ENCODE measurements around the gene CENPQ. TPM values are rescaled to one million over a fixed set of nuclear protein-coding genes. Genes with fewer than 3 reads are reported as not detected.
"Not testable (repeated sequence)": the region's sequence is repeated elsewhere in the genome, so short reads cannot be mapped to it uniquely, and the experiment has no call there.

CENPQ gene
- total and polyA plus RNA-seq, 2 donors = 6.8 to 15.9 TPM

- no peak for DNase-seq (ENCODE audit: extremely low spot score)
- WGBS = 96% methylated on average over 9 of the region's 9 CpGs
- Histone ChIP-seq H3K27ac (ENCODE audit: low read depth) (no peak overlapping the region), H3K4me3 (ENCODE audit: low read depth, low read length) (no peak overlapping the region), H3K36me3 (ENCODE audit: insufficient read depth) (peaks cover 2% of the 10 kb centered on the region), H3K4me1 (ENCODE audit: insufficient read depth) (no peaks in the 10 kb centered on the region)
Observed at GRCh38 chr6:49468042-49468441, 4.9 kb downstream of the CENPQ start.

DNA sequence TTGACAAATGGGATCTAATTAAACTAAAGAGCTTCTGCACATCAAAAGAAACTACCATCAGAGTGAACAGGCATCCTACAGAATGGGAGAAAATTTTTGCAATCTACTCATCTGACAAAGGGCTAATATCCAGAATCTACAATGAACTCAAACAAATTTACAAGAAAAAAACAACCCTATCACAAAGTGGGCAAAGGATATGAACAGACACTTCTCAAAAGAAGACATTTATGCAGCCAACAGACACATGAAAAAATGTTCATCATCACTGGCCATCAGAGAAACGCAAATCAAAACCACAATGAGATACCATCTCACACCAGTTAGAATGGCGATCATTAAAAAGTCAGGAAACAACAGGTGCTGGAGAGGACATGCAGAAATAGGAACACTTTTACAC lies 13.4 kb downstream of the CENPQ start:
- H3K4me3 ChIP-seq (ENCODE audit: low read depth, low read length); H3K27ac ChIP-seq (ENCODE audit: low read depth); DNase-seq (ENCODE audit: extremely low spot score); H3K36me3 ChIP-seq (ENCODE audit: insufficient read depth); H3K4me1 ChIP-seq (ENCODE audit: insufficient read depth): not testable (repeated sequence)
- WGBS = 88% methylated on average over 2 of the region's 2 CpGs

GRCh38 chr6:49479308-49479970 lies 16.3 kb downstream of the CENPQ start:
- WGBS = 76% methylated on average over 3 of the region's 3 CpGs
- H3K27ac ChIP-seq (ENCODE audit: low read depth) = no peak overlapping the region

GRCh38 chr6:49481846-49482245 lies 18.7 kb downstream of the CENPQ start:
- H3K4me1 ChIP-seq (ENCODE audit: insufficient read depth); H3K4me3 ChIP-seq (ENCODE audit: low read depth, low read length); H3K27ac ChIP-seq (ENCODE audit: low read depth); H3K36me3 ChIP-seq (ENCODE audit: insufficient read depth); DNase-seq (ENCODE audit: extremely low spot score): not testable (repeated sequence)
- 99% methylated on average over 22 of the region's 22 CpGs for WGBS

More at GRCh38 chr6:49479308-49479970, 16.3 kb downstream of the CENPQ start:
- H3K4me1 ChIP-seq (ENCODE audit: insufficient read depth) = no peaks in the 10 kb centered on the region
- no peak overlapping the region for H3K4me3 ChIP-seq (ENCODE audit: low read depth, low read length)
- H3K36me3 ChIP-seq (ENCODE audit: insufficient read depth) = peaks cover 3% of the 10 kb centered on the region
- DNase-seq (ENCODE audit: extremely low spot score) = no peak

GRCh38 chr6:49483380-49483779 lies 20.2 kb downstream of the CENPQ start:
- H3K4me3 ChIP-seq (ENCODE audit: low read depth, low read length); H3K36me3 ChIP-seq (ENCODE audit: insufficient read depth); H3K27ac ChIP-seq (ENCODE audit: low read depth); H3K4me1 ChIP-seq (ENCODE audit: insufficient read depth); DNase-seq (ENCODE audit: extremely low spot score): not testable (repeated sequence)
- 91% methylated on average over 14 of the region's 14 CpGs for WGBS

- no peak overlapping the region for H3K27ac ChIP-seq (ENCODE audit: low read depth)
- DNase-seq (ENCODE audit: extremely low spot score) = no peak
- no peak overlapping the region for H3K4me3 ChIP-seq (ENCODE audit: low read depth, low read length)
- WGBS = 96% methylated on average over 4 of the region's 4 CpGs
- H3K4me1 ChIP-seq (ENCODE audit: insufficient read depth) = no peaks in the 10 kb centered on the region
- peaks cover 5% of the 10 kb centered on the region for H3K36me3 ChIP-seq (ENCODE audit: insufficient read depth)
Observed at GRCh38 chr6:49490633-49491032, 27.5 kb downstream of the CENPQ start.

GRCh38 chr6:49497304-49497703 lies 34.1 kb downstream of the CENPQ start:
- no peak overlapping the region for H3K27ac ChIP-seq (ENCODE audit: low read depth)
- H3K4me3 ChIP-seq (ENCODE audit: low read depth, low read length) = no peak overlapping the region
- WGBS = 50% methylated on average over 3 of the region's 3 CpGs
- no peaks in the 10 kb centered on the region for H3K36me3 ChIP-seq (ENCODE audit: insufficient read depth)
- no peaks in the 10 kb centered on the region for H3K4me1 ChIP-seq (ENCODE audit: insufficient read depth)
- DNase-seq (ENCODE audit: extremely low spot score) = no peak

DNA sequence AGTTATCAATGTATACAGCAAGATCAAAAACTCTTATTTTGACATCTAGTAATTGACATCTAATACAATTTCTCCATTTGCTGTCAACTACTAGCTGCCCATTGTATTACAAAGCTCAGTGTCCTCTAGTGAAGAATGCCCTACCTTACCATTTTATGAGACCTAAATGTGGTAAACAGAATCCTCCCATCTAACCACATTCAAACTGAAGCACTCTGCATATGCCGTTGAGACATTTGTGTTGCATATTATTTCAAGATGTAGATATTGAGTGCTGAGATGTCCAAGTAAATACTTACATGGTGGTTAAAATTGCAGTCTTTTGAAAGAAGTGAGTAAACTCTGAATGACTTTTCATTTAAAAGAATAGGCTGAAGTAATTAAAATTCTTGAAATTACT lies 36.0 kb downstream of the CENPQ start:
- no peaks in the 10 kb centered on the region for H3K4me1 ChIP-seq (ENCODE audit: insufficient read depth)
- no peaks in the 10 kb centered on the region for H3K36me3 ChIP-seq (ENCODE audit: insufficient read depth)
- 71% methylated on average over 1 of the region's 1 CpG for WGBS
- no peak overlapping the region for H3K27ac ChIP-seq (ENCODE audit: low read depth)
- DNase-seq (ENCODE audit: extremely low spot score) = no peak
- H3K4me3 ChIP-seq (ENCODE audit: low read depth, low read length) = no peak overlapping the region

DNA sequence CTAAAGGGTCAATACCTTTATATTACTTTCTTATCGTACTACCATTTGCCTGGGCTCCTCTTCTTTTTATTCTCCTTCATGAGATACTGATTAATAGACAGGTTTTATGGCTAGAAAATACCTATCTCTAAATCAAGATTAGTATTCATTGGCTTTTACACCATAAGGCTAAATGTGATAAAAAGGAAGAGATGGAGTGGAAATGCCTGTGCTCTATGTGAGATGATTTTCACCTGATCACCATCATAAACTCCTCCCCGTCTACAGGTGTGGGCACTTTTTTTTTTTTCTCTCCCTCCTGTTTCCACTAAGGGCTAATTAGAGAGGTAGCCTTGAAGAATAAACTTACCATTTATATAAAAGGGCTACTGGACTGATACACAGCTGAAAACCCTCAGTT lies 36.5 kb downstream of the CENPQ start, which contains the start of gene GLYATL3:
Gene GLYATL3, plus strand, starts transcription at position 301 of the 400 bp plus-strand sequence. CDS start 12,068 bp downstream, outside the sequence.
- Histone ChIP-seq H3K27ac (ENCODE audit: low read depth) (no peak within 1 kb of the TSS), H3K4me1 (ENCODE audit: insufficient read depth) (no peaks in the 10 kb centered on the region), H3K36me3 (ENCODE audit: insufficient read depth) (no peaks in the 10 kb centered on the region), H3K4me3 (ENCODE audit: low read depth, low read length) (no peak within 1 kb of the TSS)
- DNase-seq (ENCODE audit: extremely low spot score) = no peak
- WGBS = 65% methylated on average over 2 of the region's 2 CpGs

- Histone ChIP-seq H3K4me3 (ENCODE audit: low read depth, low read length) (no peak overlapping the region), H3K27ac (ENCODE audit: low read depth) (no peak overlapping the region), H3K36me3 (ENCODE audit: insufficient read depth) (no peaks in the 10 kb centered on the region), H3K4me1 (ENCODE audit: insufficient read depth) (no peaks in the 10 kb centered on the region)
- DNase-seq (ENCODE audit: extremely low spot score) = no peak
- 77% methylated on average over 5 of the region's 5 CpGs for WGBS
Observed at GRCh38 chr6:49504666-49505065, 41.5 kb downstream of the CENPQ start.

- Histone ChIP-seq H3K4me3 (ENCODE audit: low read depth, low read length) (no peak overlapping the region), H3K27ac (ENCODE audit: low read depth) (no peak overlapping the region), H3K36me3 (ENCODE audit: insufficient read depth) (no peaks in the 10 kb centered on the region), H3K4me1 (ENCODE audit: insufficient read depth) (no peaks in the 10 kb centered on the region)
- 80% methylated on average over 5 of the region's 5 CpGs for WGBS
- DNase-seq (ENCODE audit: extremely low spot score) = no peak
Observed at GRCh38 chr6:49506569-49507111, 43.5 kb downstream of the CENPQ start.

- WGBS = 79% methylated on average over 3 of the region's 3 CpGs
- no peak for DNase-seq (ENCODE audit: extremely low spot score)
- H3K27ac ChIP-seq (ENCODE audit: low read depth) = no peak overlapping the region
- no peak overlapping the region for H3K4me3 ChIP-seq (ENCODE audit: low read depth, low read length)
- no peaks in the 10 kb centered on the region for H3K4me1 ChIP-seq (ENCODE audit: insufficient read depth)
- H3K36me3 ChIP-seq (ENCODE audit: insufficient read depth) = no peaks in the 10 kb centered on the region
Observed at GRCh38 chr6:49509342-49509741, 46.2 kb downstream of the CENPQ start.

GRCh38 chr6:49513153-49513989 lies 50.2 kb downstream of the CENPQ start:
- WGBS = 70% methylated on average over 2 of the region's 2 CpGs
- Histone ChIP-seq H3K4me1 (ENCODE audit: insufficient read depth) (no peaks in the 10 kb centered on the region), H3K36me3 (ENCODE audit: insufficient read depth) (no peaks in the 10 kb centered on the region), H3K27ac (ENCODE audit: low read depth) (no peak overlapping the region), H3K4me3 (ENCODE audit: low read depth, low read length) (no peak overlapping the region)
- DNase-seq (ENCODE audit: extremely low spot score) = no peak
